Smooth muscle cell (in vitro differentiated cells): ENCODE measurements around the gene DIMT1. TPM values are rescaled to one million over a fixed set of nuclear protein-coding genes. Genes with fewer than 3 reads are reported as not detected.
A peak's percentile ranks its signal among the peaks of the same experiment; 100 is the strongest.

Experiments used
- DNase-seq: peaks from one replicate; lab custom pipeline; 2025; ENCODE audit not compliant: unreplicated experiment; lab: John Stamatoyannopoulos, UW
- H2AFZ ChIP-seq: fragments of 200-600 bp; sonication (generic); 2 replicates; pipeline ENCODE4 v1.6.0; 2016; ENCODE audit warnings: antibody characterized with exemption, low read depth, mild to moderate bottlenecking
- H3F3A ChIP-seq: fragments of 200-600 bp; sonication (generic); 2 replicates; pipeline ENCODE4 v1.6.0; 2017; ENCODE audit warnings: antibody characterized with exemption, low read depth
- H3K27ac ChIP-seq: fragments of 200-600 bp; sonication (generic); 2 replicates; pipeline ENCODE4 v1.5.1; 2016; ENCODE audit warnings: low read depth, mild to moderate bottlenecking
- H3K27me3 ChIP-seq: fragments of 200-600 bp; sonication (generic); 2 replicates; pipeline ENCODE4 v1.6.1; 2016; ENCODE audit warnings: low read depth, mild to moderate bottlenecking
- H3K36me3 ChIP-seq: fragments of 200-600 bp; sonication (generic); 2 replicates; pipeline ENCODE4 v1.5.1; 2016; ENCODE audit warnings: low read depth
- H3K4me1 ChIP-seq: fragments of 200-600 bp; sonication (generic); 2 replicates; pipeline ENCODE4 v1.5.1; 2016; ENCODE audit warnings: low read depth
- H3K4me2 ChIP-seq: fragments of 200-600 bp; sonication (generic); 2 replicates; pipeline ENCODE4 v1.6.0; 2016; ENCODE audit warnings: mild to moderate bottlenecking
- H3K4me3 ChIP-seq: fragments of 200-600 bp; sonication (generic); 2 replicates; pipeline ENCODE4 v1.5.1; 2016; ENCODE audit warnings: mild to moderate bottlenecking
- H3K79me2 ChIP-seq: fragments of 200-600 bp; sonication (generic); 2 replicates; pipeline ENCODE4 v1.6.0; 2016; ENCODE audit warnings: low read depth, mild to moderate bottlenecking
- H3K9ac ChIP-seq: fragments of 200-600 bp; sonication (generic); 2 replicates; pipeline ENCODE4 v1.6.0; 2016; ENCODE audit warnings: low read depth
- H3K9me3 ChIP-seq: fragments of 200-600 bp; sonication (generic); replicated peaks from 2 replicates; pipeline ENCODE4 v1.5.1; 2016; ENCODE audit warnings: low read depth
- H4K20me1 ChIP-seq: fragments of 200-600 bp; sonication (generic); 2 replicates; pipeline ENCODE4 v1.6.0; 2016; ENCODE audit warnings: low read depth
- WGBS: methylation state at CpG from one replicate; pipeline ENCODE4 v1.1.7; 2016; ENCODE audit warnings: low lambda C conversion rate; 5-methylcytosine and 5-hydroxymethylcytosine counted together
- polyA plus RNA-seq: library from polyadenylated mRNA; unstranded; fragments of >200 nt; fragmentation: Nextera tagmentation; extraction: Ambion mirVana; gene quantifications from 2 replicates; pipeline ENCODE4 v1.2.1, GENCODE V29; 2016
- total RNA-seq: library from RNA; depleted of rRNA; stranded (reverse); fragments of >200 nt; gene quantifications from 2 replicates; pipeline ENCODE4 v1.2.3, GENCODE V29; 2014
- TF ChIP-seq, protein P1 (sequence below): fragments of 200-600 bp; sonication (generic); IDR thresholded peaks from 2 replicates; pipeline ENCODE4 v1.5.1; 2017; ENCODE audit warnings: borderline replicate concordance, mild to moderate bottlenecking, antibody characterized with exemption; ENCODE audit not compliant: insufficient read depth, poor library complexity, severe bottlenecking

DIMT1 gene
- total RNA-seq (29.2 and 44.6 TPM in 2 replicates), polyA plus RNA-seq (27.8 and 28.1 TPM in 2 replicates)

DNA sequence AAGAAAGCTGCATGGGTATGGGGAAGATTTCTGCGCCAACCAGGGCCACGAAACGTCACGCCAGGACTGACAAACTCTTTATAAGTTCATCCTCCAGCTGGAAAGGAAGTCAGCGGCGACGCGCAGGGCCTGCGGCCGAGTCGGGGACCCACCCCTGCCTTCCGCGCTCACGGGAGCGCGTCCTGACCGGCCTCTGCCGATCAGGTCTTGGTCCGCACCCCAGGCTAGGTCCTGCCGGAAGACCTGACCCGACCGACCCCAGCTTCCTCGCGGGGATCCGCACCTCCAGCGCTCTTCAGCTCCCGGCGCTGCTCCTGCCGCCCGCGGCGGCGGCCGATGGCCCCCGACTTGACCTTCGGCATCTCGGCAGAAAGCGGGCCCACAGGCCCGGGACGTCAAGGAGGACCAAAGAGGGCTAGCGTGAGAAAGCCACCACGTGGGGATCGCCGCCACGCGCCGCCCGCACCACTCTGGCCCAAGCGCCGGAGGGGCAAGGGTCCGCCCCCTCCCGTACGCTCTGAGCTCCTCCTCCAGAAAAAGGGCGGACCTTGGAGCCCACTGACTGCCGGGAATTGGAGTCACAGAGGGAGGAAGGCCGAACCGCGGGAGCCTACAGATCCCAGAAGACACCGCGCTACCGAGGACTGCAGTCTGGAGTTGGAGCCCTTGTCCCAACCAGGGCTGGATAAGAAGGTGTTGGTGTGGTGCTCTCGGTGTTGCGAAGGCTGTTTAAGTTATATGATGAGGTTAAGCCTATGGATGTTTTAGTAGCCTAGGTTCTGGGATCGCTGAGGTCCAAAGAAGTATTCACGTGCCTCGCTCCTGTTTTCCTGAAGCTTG lies at the start of gene DIMT1:
Gene DIMT1, minus strand, starts transcription at position 495 of the 840 bp plus-strand sequence. Its CDS starts 133 bp downstream, at position 362.
- Histone ChIP-seq H3K79me2 (peaks cover 16% of the 10 kb centered on the region), H4K20me1 (no peaks in the 10 kb centered on the region), H3F3A (no peaks in the 10 kb centered on the region), H3K4me1 (peaks cover 10% of the 10 kb centered on the region), H3K4me2 (peak within 1 kb of the TSS; percentile 92), H3K9me3 (no peaks in the 10 kb centered on the region), H3K9ac (peak within 1 kb of the TSS; percentile 91), H3K27me3 (no peaks in the 10 kb centered on the region), H3K36me3 (no peaks in the 10 kb centered on the region), H3K4me3 (peak within 1 kb of the TSS; percentile 67), H3K27ac (peak within 1 kb of the TSS; percentile 91), H2AFZ (peak within 1 kb of the TSS; percentile 87)
- WGBS, result under 1% methylated on average over 66 of the region's 66 CpGs
- peak; percentile 76 for DNase-seq
- TF ChIP-seq, protein P1, sequence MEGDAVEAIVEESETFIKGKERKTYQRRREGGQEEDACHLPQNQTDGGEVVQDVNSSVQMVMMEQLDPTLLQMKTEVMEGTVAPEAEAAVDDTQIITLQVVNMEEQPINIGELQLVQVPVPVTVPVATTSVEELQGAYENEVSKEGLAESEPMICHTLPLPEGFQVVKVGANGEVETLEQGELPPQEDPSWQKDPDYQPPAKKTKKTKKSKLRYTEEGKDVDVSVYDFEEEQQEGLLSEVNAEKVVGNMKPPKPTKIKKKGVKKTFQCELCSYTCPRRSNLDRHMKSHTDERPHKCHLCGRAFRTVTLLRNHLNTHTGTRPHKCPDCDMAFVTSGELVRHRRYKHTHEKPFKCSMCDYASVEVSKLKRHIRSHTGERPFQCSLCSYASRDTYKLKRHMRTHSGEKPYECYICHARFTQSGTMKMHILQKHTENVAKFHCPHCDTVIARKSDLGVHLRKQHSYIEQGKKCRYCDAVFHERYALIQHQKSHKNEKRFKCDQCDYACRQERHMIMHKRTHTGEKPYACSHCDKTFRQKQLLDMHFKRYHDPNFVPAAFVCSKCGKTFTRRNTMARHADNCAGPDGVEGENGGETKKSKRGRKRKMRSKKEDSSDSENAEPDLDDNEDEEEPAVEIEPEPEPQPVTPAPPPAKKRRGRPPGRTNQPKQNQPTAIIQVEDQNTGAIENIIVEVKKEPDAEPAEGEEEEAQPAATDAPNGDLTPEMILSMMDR, result no peak

DNA sequence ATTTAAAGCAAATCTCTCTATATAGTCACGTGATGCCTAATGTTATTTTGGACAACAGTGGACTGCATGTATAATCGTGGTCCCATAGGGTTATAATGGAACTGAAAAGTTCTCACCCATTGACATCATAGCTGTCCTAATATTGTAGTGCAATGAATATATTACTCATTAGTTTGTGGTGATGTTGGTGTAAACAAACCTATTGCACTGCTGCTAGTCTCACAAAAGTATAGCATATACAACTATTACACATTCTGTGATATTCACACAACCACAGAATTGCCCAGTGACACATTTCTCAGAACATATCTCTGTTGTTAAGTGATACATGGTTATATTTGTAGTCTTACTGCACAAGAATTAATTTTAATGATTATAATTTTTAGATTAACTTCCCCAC lies 46.6 kb upstream of the DIMT1 start:
- Histone ChIP-seq H4K20me1 (no peaks in the 10 kb centered on the region), H3K4me2 (no peak overlapping the region), H3K27ac (no peak overlapping the region), H3K4me1 (no peaks in the 10 kb centered on the region), H3K27me3 (no peaks in the 10 kb centered on the region), H3K9me3 (no peaks in the 10 kb centered on the region), H3K79me2 (peaks cover 6% of the 10 kb centered on the region), H2AFZ (no peak overlapping the region), H3K4me3 (no peak overlapping the region), H3K36me3 (no peaks in the 10 kb centered on the region), H3F3A (no peaks in the 10 kb centered on the region), H3K9ac (no peak overlapping the region)
- 99% methylated on average over 2 of the region's 2 CpGs for WGBS
- no peak for DNase-seq
- TF ChIP-seq, protein P1, result no peak

DNA sequence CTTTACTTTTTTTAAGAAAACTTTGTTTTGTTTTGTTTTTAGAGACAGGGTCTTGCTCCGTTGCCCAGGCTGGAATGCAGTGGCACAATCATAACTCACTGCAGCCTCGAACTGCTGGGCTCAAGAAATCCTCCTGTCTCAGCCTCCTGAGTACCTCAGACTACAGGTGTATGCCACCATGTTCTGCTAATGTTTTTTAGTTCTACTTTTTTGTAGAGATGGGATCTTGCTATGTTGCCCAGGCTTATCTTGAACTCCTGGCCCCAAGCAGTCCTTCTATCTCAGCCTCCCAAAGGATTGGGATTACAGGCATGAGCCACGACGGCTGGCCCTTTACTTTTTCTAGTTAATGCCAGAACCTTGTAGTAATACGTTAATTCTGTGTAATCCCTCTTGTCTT lies 44.8 kb upstream of the DIMT1 start:
- DNase-seq, result no peak
- Histone ChIP-seq H3K27ac (no peak overlapping the region), H3K9me3 (no peaks in the 10 kb centered on the region), H3K36me3 (no peaks in the 10 kb centered on the region), H3K79me2 (peaks cover 6% of the 10 kb centered on the region), H2AFZ (no peak overlapping the region), H4K20me1 (peaks cover 3% of the 10 kb centered on the region), H3K9ac (no peak overlapping the region), H3F3A (no peaks in the 10 kb centered on the region), H3K4me2 (no peak overlapping the region), H3K27me3 (no peaks in the 10 kb centered on the region), H3K4me3 (no peak overlapping the region), H3K4me1 (no peaks in the 10 kb centered on the region)
- WGBS, result 98% methylated on average over 5 of the region's 5 CpGs
- TF ChIP-seq, protein P1, result no peak
